Islet of Langerhans (tissue), 1 donor: ENCODE results near the gene RNU7-1.
"Not testable (repeated sequence)": the region's sequence is repeated elsewhere in the genome, so short reads cannot be mapped to it uniquely, and the experiment has no call there.

Source experiments
- FAIRE-seq: peaks from one replicate; lab custom pipeline; 2011; peaks lifted over from hg19 to GRCh38; lab: Jason Lieb, UNC

The RNU7-1 gene

GRCh38 chr12:6943722-6944380, at the start of gene RNU7-1, which contains the start of gene C12orf57:
RNU7-1 (plus strand) TSS chr12:6943816.
C12orf57 (plus strand) TSS chr12:6944022; CDS start chr12:6944122, 100 bp downstream.
- FAIRE-seq, result no peak

- FAIRE-seq, result no peak
These were observed 49.3 kb upstream of the RNU7-1 start for GRCh38 chr12:6894321-6894720.

GRCh38 chr12:6896846-6897435, 46.7 kb upstream of the RNU7-1 start:
- no peak for FAIRE-seq

GRCh38 chr12:6899427-6899826, 44.2 kb upstream of the RNU7-1 start:
- no peak for FAIRE-seq

- FAIRE-seq, result no peak
These were observed 43.6 kb upstream of the RNU7-1 start for GRCh38 chr12:6899837-6900519.

- FAIRE-seq, result no peak
These were observed 41.2 kb upstream of the RNU7-1 start for GRCh38 chr12:6902448-6902847.

- no peak for FAIRE-seq
These were observed 39.9 kb upstream of the RNU7-1 start for GRCh38 chr12:6903722-6904121.

GRCh38 chr12:6904280-6905276, 39.0 kb upstream of the RNU7-1 start, which contains the start of gene LRRC23:
LRRC23 (plus strand) TSS chr12:6904822; CDS start chr12:6905634, 812 bp downstream.
- FAIRE-seq, result peak; percentile 98

- no peak for FAIRE-seq
These were observed 38.1 kb upstream of the RNU7-1 start for GRCh38 chr12:6905414-6906040.

GRCh38 chr12:6908141-6908540, 35.5 kb upstream of the RNU7-1 start:
- FAIRE-seq, result not testable (repeated sequence)

- no peak for FAIRE-seq
These were observed 34.0 kb upstream of the RNU7-1 start for GRCh38 chr12:6909421-6910145.

GRCh38 chr12:6912164-6912935, 31.3 kb upstream of the RNU7-1 start:
- no peak for FAIRE-seq

GRCh38 chr12:6914246-6914946, 29.2 kb upstream of the RNU7-1 start, which contains the start of gene ENO2:
ENO2 (plus strand) TSS chr12:6914580; CDS start chr12:6915833, 1,253 bp downstream.
- FAIRE-seq, result no peak

GRCh38 chr12:6914947-6915788, 28.4 kb upstream of the RNU7-1 start:
- no peak for FAIRE-seq

GRCh38 chr12:6915789-6916285, 27.8 kb upstream of the RNU7-1 start:
- no peak for FAIRE-seq

GRCh38 chr12:6916426-6917200, 27.0 kb upstream of the RNU7-1 start:
- no peak for FAIRE-seq

- no peak for FAIRE-seq
These were observed 26.0 kb upstream of the RNU7-1 start for GRCh38 chr12:6917491-6918231.
